SW 1271 (cell line): ENCODE results near the gene PCDHGB2.
A peak's percentile ranks its signal among the peaks of the same experiment; 100 is the strongest.
"Not testable (repeated sequence)": the region's sequence is repeated elsewhere in the genome, so short reads cannot be mapped to it uniquely, and the experiment has no call there.

Source experiments
- DNase-seq, 2 experiments: peaks; one replicate each; lab custom pipeline; 2025; lab: John Stamatoyannopoulos, UW

PCDHGB2 gene

GRCh38 chr5:141384471-141385267 is 24.9 kb downstream of the PCDHGB2 start:
- DNase-seq, result no peak

GRCh38 chr5:141387557-141388311 is 27.9 kb downstream of the PCDHGB2 start, which contains the start of gene PCDHGB4:
PCDHGB4 (plus strand) TSS chr5:141387698; CDS start chr5:141387885, 187 bp downstream.
- not testable (repeated sequence) for DNase-seq

GRCh38 chr5:141388661-141389060 is 28.9 kb downstream of the PCDHGB2 start:
- DNase-seq, result no peak

- DNase-seq, result no peak
These were observed 29.6 kb downstream of the PCDHGB2 start for GRCh38 chr5:141389153-141390042.

- peak in 1 of 2 experiments; percentile 52 for DNase-seq
These were observed 32.8 kb downstream of the PCDHGB2 start, which contains the start of gene PCDHGA8 for GRCh38 chr5:141392429-141393198. PCDHGA8 (plus strand) TSS chr5:141392633; CDS start chr5:141392814, 181 bp downstream.

GRCh38 chr5:141393267-141393666 is 33.5 kb downstream of the PCDHGB2 start:
- no peak for DNase-seq

GRCh38 chr5:141394401-141395187 is 34.8 kb downstream of the PCDHGB2 start:
- not testable (repeated sequence) for DNase-seq

GRCh38 chr5:141397756-141398551 is 38.2 kb downstream of the PCDHGB2 start, which contains the start of gene PCDHGB5:
PCDHGB5 (plus strand) TSS chr5:141397947; CDS start chr5:141398128, 181 bp downstream.
- DNase-seq, result peak in 1 of 2 experiments; percentile 48

- no peak for DNase-seq
These were observed 38.8 kb downstream of the PCDHGB2 start for GRCh38 chr5:141398608-141399007.

- no peak for DNase-seq
These were observed 39.9 kb downstream of the PCDHGB2 start for GRCh38 chr5:141399555-141400258.

- no peak for DNase-seq
These were observed 42.9 kb downstream of the PCDHGB2 start, which contains the start of gene PCDHGA9 for GRCh38 chr5:141402553-141403243. PCDHGA9 (plus strand) TSS chr5:141402778; CDS start chr5:141402953, 175 bp downstream.

- DNase-seq, result no peak
These were observed 43.6 kb downstream of the PCDHGB2 start for GRCh38 chr5:141403387-141403786.

- DNase-seq, result not testable (repeated sequence)
These were observed 48.2 kb downstream of the PCDHGB2 start, which contains the start of gene PCDHGB6 for GRCh38 chr5:141407790-141408505. PCDHGB6 (plus strand) TSS chr5:141408021; CDS start chr5:141408203, 182 bp downstream.

- DNase-seq, result no peak
These were observed 50.0 kb downstream of the PCDHGB2 start for GRCh38 chr5:141409598-141410306.

GRCh38 chr5:141411575-141411974 is 51.8 kb downstream of the PCDHGB2 start:
- DNase-seq, result no peak
